Natural killer cell treated with Interleukin-12 subunit alpha and Interleukin-12 subunit beta and Interleukin-15 and Interleukin-18, amount 100 ng/mL, for 72 hours (primary cell): Measurements from ENCODE around the gene KIAA1958. TPM values are rescaled to one million over a fixed set of nuclear protein-coding genes. Genes with fewer than 3 reads are reported as not detected.

Experiments
- ATAC-seq, 2 donors: fragments of 150-1000 bp; cut with Tn5 transposase in 1 of 2; sonication (Bioruptor Pico), chemical (Tn5 transposase) in 1 of 2; 2 replicates each; pipeline ENCODE4 v1.10.0; 2021
- DNase-seq: peaks from one replicate; pipeline ENCODE4 v3.0.0; 2022; ENCODE audit warnings: low spot score
- H3K27ac Mint-ChIP-seq, 2 donors: 1 replicate in 1 of 2; 2 replicates in 1 of 2; pipeline ENCODE4 v1.8.0; 2022; ENCODE audit warnings: mixed read lengths in 2 of 2, mild to moderate bottlenecking in 1 of 2, moderate library complexity in 1 of 2
- H3K27me3 Mint-ChIP-seq, 2 donors: 1 replicate in 1 of 2; 2 replicates in 1 of 2; pipeline ENCODE4 v1.8.0; 2022; ENCODE audit warnings: mixed read lengths in 2 of 2
- H3K36me3 Mint-ChIP-seq: one replicate; pipeline ENCODE4 v1.8.0; 2022; ENCODE audit warnings: mixed read lengths
- H3K4me1 Mint-ChIP-seq, 2 donors: 1 replicate in 1 of 2; 2 replicates in 1 of 2; pipeline ENCODE4 v1.8.0; 2022; ENCODE audit warnings: low read depth in 2 of 2, mixed read lengths in 2 of 2, mild to moderate bottlenecking in 1 of 2
- H3K4me3 Mint-ChIP-seq: one replicate; pipeline ENCODE4 v1.8.0; 2022; ENCODE audit warnings: mixed read lengths
- H3K9me3 Mint-ChIP-seq: 2 replicates; pipeline ENCODE4 v1.8.0; 2022; ENCODE audit warnings: mixed read lengths
- total RNA-seq, 2 donors: library from RNA; stranded (reverse); gene quantifications; one replicate each; pipeline ENCODE4 v1.2.3, GENCODE V29; 2022

KIAA1958 gene
- total RNA-seq, 2 donors from 2014 or later = 3.5 to 14.6 TPM

DNA sequence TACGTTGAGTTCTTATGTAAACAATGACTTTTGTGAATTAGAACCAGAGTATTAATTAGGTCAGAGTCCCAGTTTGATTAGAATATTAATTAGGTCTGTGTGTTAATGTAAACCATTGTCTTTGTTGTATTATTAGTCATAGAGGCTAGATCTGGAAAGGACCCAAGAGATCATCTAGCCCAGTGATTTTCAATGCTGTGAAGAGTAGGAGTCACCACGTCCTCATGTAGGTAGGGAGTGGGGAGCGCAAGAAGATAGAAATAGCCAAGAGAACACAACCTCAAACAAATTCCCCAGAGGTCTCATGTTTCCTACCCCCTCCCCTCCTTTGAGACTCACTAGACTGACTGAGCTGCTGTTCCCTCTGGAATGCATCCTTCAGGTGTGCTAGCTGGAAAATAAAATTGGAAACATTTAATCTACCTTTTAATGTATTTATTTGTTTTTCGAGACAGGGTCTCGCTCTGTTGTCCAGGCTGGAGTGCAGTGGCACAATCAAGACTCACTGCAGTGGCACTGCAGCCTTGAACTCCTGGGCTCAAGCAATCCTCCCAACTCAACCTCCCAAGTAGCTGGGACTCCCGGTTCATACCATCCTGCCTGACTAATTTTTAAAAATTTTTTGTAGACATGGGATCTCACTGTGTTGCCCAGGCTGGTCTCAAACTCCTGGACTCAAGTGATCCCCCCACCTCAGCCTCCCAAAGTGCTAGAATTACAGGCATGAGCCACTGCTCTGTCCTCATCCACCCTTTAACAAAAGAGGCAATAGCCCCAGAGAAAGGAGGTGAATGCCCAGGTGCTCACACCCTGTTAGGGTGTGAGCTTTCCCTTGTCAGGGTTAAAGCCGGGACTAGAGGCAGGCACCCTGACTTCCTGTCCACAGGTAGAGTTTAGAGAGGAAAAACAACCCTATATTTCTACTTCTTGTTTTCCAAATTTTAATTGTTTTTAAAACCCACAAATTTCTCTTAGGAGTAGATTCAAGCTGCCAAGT, 138.4 kb downstream of the KIAA1958 start:
- Mint-ChIP-seq H3K27ac (no peak overlapping the region), H3K27me3 (no peaks in the 10 kb centered on the region), H3K36me3 (no peaks in the 10 kb centered on the region), H3K9me3 (no peaks in the 10 kb centered on the region), H3K4me3 (no peak overlapping the region), H3K4me1 (no peaks in the 10 kb centered on the region)
- DNase-seq (no peak), ATAC-seq (no peak)

- Mint-ChIP-seq H3K9me3 (no peaks in the 10 kb centered on the region), H3K36me3 (no peaks in the 10 kb centered on the region), H3K27ac (no peak overlapping the region), H3K27me3 (no peaks in the 10 kb centered on the region), H3K4me3 (no peak overlapping the region), H3K4me1 (no peaks in the 10 kb centered on the region)
- DNase-seq (no peak), ATAC-seq (no peak)
Observed at GRCh38 chr9:112629671-112630485, 143.3 kb downstream of the KIAA1958 start.

DNA sequence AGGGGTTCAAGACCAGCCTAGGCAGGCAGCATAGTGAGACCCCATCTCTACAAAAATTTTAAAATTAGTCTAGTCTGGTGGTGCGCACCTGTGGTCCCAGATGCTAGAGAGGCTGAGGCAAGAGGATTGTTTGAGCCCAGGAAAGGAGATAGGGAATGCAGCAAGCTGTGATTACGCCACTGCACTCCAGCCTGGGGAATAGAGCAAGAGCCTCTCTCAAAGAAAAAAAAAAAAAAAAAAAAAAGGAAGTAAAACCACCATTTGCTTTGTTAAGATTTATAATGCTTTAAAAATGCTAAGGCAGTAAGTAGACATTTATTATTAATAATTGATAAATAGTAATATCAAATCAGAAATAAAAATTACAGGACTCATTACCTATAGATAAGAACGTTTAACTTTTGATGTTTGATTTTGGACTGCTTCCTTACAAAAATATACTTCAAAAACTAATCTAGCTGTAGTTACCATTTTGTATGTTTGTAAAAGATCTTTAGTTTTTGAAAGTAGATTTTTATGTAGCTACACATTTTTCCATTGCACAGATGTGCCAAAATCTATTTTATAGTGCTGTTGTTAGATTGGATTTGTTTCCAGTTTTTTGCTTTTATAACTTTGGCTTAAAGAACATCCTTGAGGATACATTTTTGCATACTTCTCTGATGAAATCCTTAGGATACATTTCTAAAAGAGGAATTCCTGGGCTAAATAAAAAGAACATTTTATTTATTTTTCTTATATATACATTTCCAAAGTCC, 144.9 kb downstream of the KIAA1958 start:
- Mint-ChIP-seq H3K4me3 (no peak overlapping the region), H3K4me1 (no peaks in the 10 kb centered on the region), H3K27ac (no peak overlapping the region), H3K36me3 (no peaks in the 10 kb centered on the region), H3K27me3 (no peaks in the 10 kb centered on the region), H3K9me3 (no peaks in the 10 kb centered on the region)
- DNase-seq = no peak
- ATAC-seq = no peak

GRCh38 chr9:112640311-112640710, 153.7 kb downstream of the KIAA1958 start:
- ATAC-seq (no peak), DNase-seq (no peak)
- H3K9me3 Mint-ChIP-seq = peaks cover 8% of the 10 kb centered on the region
- peaks cover 3 to 18% of the 10 kb centered on the region in 2 donors for H3K27me3 Mint-ChIP-seq
- no peak overlapping the region for H3K4me3 Mint-ChIP-seq
- H3K27ac Mint-ChIP-seq = no peak overlapping the region
- H3K36me3 Mint-ChIP-seq = peaks cover 29% of the 10 kb centered on the region
- H3K4me1 Mint-ChIP-seq = no peaks in the 10 kb centered on the region

DNA sequence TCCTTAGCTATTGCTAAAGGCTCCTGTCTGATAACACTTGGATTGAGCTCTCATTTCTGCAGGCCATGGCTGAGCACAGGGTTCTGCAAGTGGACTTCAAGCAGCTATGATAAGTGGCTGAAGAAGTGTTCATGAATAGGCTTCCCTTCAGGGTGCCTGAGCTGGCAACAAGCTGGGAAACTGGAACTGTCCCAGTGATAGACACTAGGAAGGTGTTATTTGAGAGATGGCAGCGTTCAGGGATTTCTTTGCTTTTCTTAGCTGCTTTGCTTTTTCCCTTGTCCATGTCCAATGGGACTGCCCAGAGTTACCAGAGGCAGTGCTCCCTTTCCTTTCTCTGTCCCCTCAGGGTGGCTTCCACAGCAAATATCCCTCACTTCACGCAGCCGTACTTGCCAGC, 155.5 kb downstream of the KIAA1958 start:
- Mint-ChIP-seq H3K27ac (no peak overlapping the region), H3K4me1 (no peaks in the 10 kb centered on the region), H3K9me3 (peaks cover 8% of the 10 kb centered on the region), H3K4me3 (no peak overlapping the region), H3K36me3 (peaks cover 44% of the 10 kb centered on the region), H3K27me3 (peaks cover 3 to 18% of the 10 kb centered on the region in 2 donors)
- no peak for DNase-seq
- ATAC-seq = no peak

DNA sequence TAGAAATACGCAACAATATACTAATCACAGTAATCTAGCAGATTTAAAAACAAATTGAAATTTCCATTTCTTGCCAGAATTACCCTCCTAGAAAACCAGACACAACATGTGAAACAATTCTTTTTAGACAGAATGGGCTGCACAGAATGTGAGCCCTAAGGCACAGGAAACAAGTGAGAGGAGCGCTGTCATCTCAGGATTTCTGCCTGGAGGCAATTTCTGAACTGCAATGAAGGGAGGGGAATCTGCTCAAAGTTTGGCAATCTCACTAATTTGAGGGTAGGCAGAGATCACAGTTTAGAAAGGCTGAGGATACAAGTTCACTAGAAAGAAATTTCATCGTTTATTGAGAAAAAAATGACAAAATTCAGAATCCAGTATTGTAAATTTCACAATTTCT, 161.0 kb downstream of the KIAA1958 start:
- H3K9me3 Mint-ChIP-seq = peaks cover 6% of the 10 kb centered on the region
- H3K27me3 Mint-ChIP-seq = peaks cover 2 to 8% of the 10 kb centered on the region in 2 donors
- H3K4me1 Mint-ChIP-seq = no peaks in the 10 kb centered on the region
- peaks cover 37% of the 10 kb centered on the region for H3K36me3 Mint-ChIP-seq
- no peak overlapping the region for H3K27ac Mint-ChIP-seq
- no peak for DNase-seq
- ATAC-seq = no peak
- no peak overlapping the region for H3K4me3 Mint-ChIP-seq

- peaks cover 6% of the 10 kb centered on the region for H3K9me3 Mint-ChIP-seq
- ATAC-seq = no peak
- DNase-seq = no peak
- H3K4me3 Mint-ChIP-seq = no peak overlapping the region
- peaks cover 33% of the 10 kb centered on the region for H3K36me3 Mint-ChIP-seq
- H3K27me3 Mint-ChIP-seq = peaks cover 2 to 3% of the 10 kb centered on the region in 2 donors
- no peaks in the 10 kb centered on the region for H3K4me1 Mint-ChIP-seq
- H3K27ac Mint-ChIP-seq = no peak overlapping the region
Observed at GRCh38 chr9:112648624-112649023, 162.0 kb downstream of the KIAA1958 start.

- ATAC-seq (no peak), DNase-seq (no peak)
- Mint-ChIP-seq H3K9me3 (no peaks in the 10 kb centered on the region), H3K4me1 (no peaks in the 10 kb centered on the region), H3K27ac (no peak overlapping the region), H3K4me3 (no peak overlapping the region), H3K36me3 (peaks cover 4% of the 10 kb centered on the region), H3K27me3 (peaks cover 0 to 2% of the 10 kb centered on the region in 2 donors)
Observed at GRCh38 chr9:112654282-112654681, 167.7 kb downstream of the KIAA1958 start.

DNA sequence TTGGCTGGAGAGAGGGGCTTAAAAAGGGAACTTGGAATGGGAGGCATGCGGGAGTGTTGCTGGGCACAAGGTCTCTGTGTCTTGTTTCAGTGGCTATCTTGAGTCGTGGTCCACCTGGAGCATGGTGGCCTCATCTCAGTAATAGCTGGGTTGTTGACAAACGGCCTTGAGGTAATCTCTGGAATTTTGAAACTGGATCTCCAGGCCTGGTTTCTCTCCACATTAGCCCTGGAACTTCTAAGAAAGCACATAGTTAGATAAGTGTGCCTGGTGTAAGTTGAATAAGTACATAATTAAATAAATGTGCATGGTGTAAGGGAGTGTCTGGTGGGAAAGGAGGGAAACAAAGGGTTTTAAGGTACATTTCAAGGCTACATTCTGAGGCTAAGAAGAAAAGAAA, 169.0 kb downstream of the KIAA1958 start:
- Mint-ChIP-seq H3K27ac (no peak overlapping the region), H3K9me3 (no peaks in the 10 kb centered on the region)

DNA sequence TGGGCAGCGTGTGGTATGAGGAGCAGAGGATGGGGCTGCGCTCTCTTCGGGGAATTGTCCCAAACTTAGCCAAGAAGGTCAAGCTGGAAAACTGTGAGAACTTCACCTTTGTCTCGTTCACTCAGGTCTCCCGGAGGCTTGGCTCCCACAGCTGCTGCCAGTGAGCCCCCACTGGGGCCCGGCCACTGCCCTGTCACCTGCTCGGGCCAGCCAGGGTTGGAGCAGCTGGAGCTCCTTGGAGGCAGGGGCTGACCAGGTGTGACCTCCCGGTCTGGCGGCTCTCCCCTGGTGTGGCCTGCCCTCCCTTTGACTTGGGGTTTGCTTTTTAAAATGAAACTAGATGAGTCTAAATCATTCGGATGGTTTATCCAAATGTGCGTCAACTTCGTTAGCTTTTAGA, 173.3 kb downstream of the KIAA1958 start:
- H3K27ac Mint-ChIP-seq = no peak overlapping the region
- no peaks in the 10 kb centered on the region for H3K36me3 Mint-ChIP-seq
- no peak overlapping the region for H3K4me3 Mint-ChIP-seq
- ATAC-seq (peak in 1 of 2 donors; percentile 57), DNase-seq (no peak)
- no peaks in the 10 kb centered on the region for H3K27me3 Mint-ChIP-seq
- no peaks in the 10 kb centered on the region for H3K4me1 Mint-ChIP-seq
- H3K9me3 Mint-ChIP-seq = no peaks in the 10 kb centered on the region

More for the DNA sequence above, 169.0 kb downstream of the KIAA1958 start:
- DNase-seq (no peak), ATAC-seq (no peak)
- H3K36me3 Mint-ChIP-seq = no peaks in the 10 kb centered on the region
- no peaks in the 10 kb centered on the region for H3K27me3 Mint-ChIP-seq
- H3K4me3 Mint-ChIP-seq = no peak overlapping the region
- no peaks in the 10 kb centered on the region for H3K4me1 Mint-ChIP-seq

DNA sequence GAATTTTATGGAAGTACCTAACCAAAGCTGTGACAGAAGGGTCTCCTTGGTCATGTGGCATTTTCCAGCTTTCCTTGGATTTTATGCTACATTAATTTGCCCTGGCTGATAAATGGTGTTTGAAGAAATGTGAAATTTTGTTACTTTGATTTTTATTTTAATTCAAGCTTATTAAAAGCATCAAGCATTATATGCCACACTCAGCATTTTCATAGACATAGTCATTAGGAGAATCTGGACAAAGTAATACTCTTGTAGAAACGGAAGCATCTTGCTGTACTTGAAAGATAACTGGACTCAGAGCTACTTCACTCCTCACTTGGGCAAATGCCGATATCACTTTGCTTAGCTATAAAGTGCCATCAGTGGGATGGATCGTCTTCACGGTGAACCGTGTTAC, 177.1 kb downstream of the KIAA1958 start:
- DNase-seq (no peak), ATAC-seq (no peak)
- Mint-ChIP-seq H3K9me3 (no peaks in the 10 kb centered on the region), H3K36me3 (no peaks in the 10 kb centered on the region), H3K4me1 (no peaks in the 10 kb centered on the region), H3K27me3 (peaks cover 0 to 3% of the 10 kb centered on the region in 2 donors), H3K4me3 (no peak overlapping the region), H3K27ac (no peak overlapping the region)

DNA sequence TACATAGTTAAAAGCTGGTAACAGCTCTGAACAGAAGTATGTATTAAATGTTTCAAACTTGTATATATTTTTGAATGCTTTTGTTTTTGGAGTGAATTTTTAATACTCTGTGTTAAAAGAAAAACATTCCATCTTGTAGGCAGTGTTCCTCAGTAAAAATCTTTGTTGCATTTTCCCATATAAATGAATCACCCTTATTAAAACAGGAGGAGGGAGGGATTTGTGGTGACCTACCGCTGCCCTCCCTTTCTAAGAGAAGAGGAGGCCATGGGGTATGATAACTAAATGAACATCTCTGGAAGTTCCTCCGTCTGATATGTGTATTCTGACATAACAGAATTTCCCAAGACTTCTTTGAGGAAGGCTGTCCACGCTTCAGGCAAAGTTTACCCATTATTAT, 177.9 kb downstream of the KIAA1958 start:
- Mint-ChIP-seq H3K27ac (no peak overlapping the region), H3K36me3 (no peaks in the 10 kb centered on the region), H3K4me3 (no peak overlapping the region), H3K9me3 (no peaks in the 10 kb centered on the region), H3K27me3 (peaks cover 0 to 3% of the 10 kb centered on the region in 2 donors), H3K4me1 (no peaks in the 10 kb centered on the region)
- DNase-seq = no peak
- no peak for ATAC-seq

DNA sequence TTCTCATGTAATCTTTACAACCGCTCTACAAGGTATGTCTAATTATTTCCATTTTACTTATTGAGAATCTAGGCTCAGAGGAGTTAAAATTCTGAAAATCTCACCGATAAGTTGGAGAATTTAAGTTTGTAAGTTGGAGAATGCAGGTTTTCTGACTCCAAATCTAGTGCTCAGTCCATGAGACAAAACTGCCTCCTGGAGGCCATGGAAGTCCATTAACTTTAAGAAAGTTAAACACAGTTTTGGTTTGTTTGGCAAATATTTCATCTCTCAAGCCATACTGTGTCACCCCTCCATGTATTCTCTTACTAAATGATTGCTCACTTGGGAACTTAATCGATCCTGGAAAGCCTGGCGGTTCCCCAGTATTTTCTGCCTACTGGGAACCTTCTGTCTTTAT, 178.7 kb downstream of the KIAA1958 start:
- H3K27ac Mint-ChIP-seq = no peak overlapping the region
- peaks cover 0 to 3% of the 10 kb centered on the region in 2 donors for H3K27me3 Mint-ChIP-seq
- no peaks in the 10 kb centered on the region for H3K9me3 Mint-ChIP-seq
- H3K36me3 Mint-ChIP-seq = no peaks in the 10 kb centered on the region
- H3K4me3 Mint-ChIP-seq = no peak overlapping the region
- no peak for DNase-seq
- no peaks in the 10 kb centered on the region for H3K4me1 Mint-ChIP-seq
- no peak for ATAC-seq
